ENCODE results near the gene TTLL11. TPM values are rescaled to one million over a fixed set of nuclear protein-coding genes. Genes with fewer than 3 reads are reported as not detected.

TTLL11 gene
- polyA plus RNA-seq, 1 donor (not counting 4 experiments of a cell fraction or from before 2014, with no cell fraction given) = 8.0 TPM

- DNase-seq (ENCODE audit: low read depth, low spot score) (no peak), FAIRE-seq (no peak)
- H3K9me1 ChIP-seq (ENCODE audit: control insufficient read depth, extremely low read depth, insufficient read depth, low read length) = no peaks in the 10 kb centered on the region
- H3K4me1 ChIP-seq (ENCODE audit: control insufficient read depth, extremely low read depth, insufficient read depth, low read length) = no peaks in the 10 kb centered on the region
- no peak for TF ChIP-seq CTCF (optimal IDR thresholded peaks at IDR 0.05 in 1 of 3, IDR thresholded peaks at IDR 0.05 in 1 of 3, conservative IDR thresholded peaks at IDR 0.05 in 1 of 3; ENCODE audit: extremely low read depth in 1 of 3, insufficient read depth in 2 of 3, low read length in 3 of 3)
- TF ChIP-seq EZH2 (IDR thresholded peaks at IDR 0.05; ENCODE audit: low read length) = no peak
- H3K9ac ChIP-seq (ENCODE audit: control insufficient read depth, extremely low read depth, insufficient read depth, low read length) = no peak overlapping the region
- H3K36me3 ChIP-seq (ENCODE audit: control insufficient read depth in 2 of 2, extremely low read depth in 1 of 2, insufficient read depth in 2 of 2, low read length in 2 of 2) = peaks cover 0 to 6% of the 10 kb centered on the region in 2 experiments
- no peaks in the 10 kb centered on the region for H3K27me3 ChIP-seq (ENCODE audit: control insufficient read depth, extremely low read depth, insufficient read depth, low read length)
- no peaks in the 10 kb centered on the region for H3K9me3 ChIP-seq (ENCODE audit: control insufficient read depth, low read depth, low read length)
- no peak overlapping the region for H2AFZ ChIP-seq (ENCODE audit: control insufficient read depth, low read length)
- H3K4me3 ChIP-seq (ENCODE audit: control insufficient read depth in 2 of 3, extremely low read depth in 1 of 3, insufficient read depth in 2 of 3, low read depth in 1 of 3, low read length in 3 of 3) = no peak overlapping the region
- H3K79me2 ChIP-seq (ENCODE audit: control insufficient read depth, insufficient read depth, low read length) = no peaks in the 10 kb centered on the region
- H3K4me2 ChIP-seq (ENCODE audit: control insufficient read depth, extremely low read depth, insufficient read depth, low read depth, low read length) = no peak overlapping the region
- peaks cover 7% of the 10 kb centered on the region for H4K20me1 ChIP-seq (ENCODE audit: control insufficient read depth, extremely low read depth, insufficient read depth, low read length)
- H3K27ac ChIP-seq (ENCODE audit: control insufficient read depth, insufficient read depth, low read length) = no peak overlapping the region
- dilution Hi-C loops (cut with MboI; ENCODE audit: extremely low pct_ligation_motif_present, low sequenced_read_pairs) = no loop called here
Measured at GRCh38 chr9:121881920-121882500, 211.1 kb downstream of the TTLL11 start.

- DNase-seq (ENCODE audit: low read depth, low spot score) = no peak
- H3K9me3 ChIP-seq (ENCODE audit: control insufficient read depth, low read depth, low read length) = no peaks in the 10 kb centered on the region
- H3K9me1 ChIP-seq (ENCODE audit: control insufficient read depth, extremely low read depth, insufficient read depth, low read length) = no peaks in the 10 kb centered on the region
- H3K27ac ChIP-seq (ENCODE audit: control insufficient read depth, insufficient read depth, low read length) = no peak overlapping the region
- H3K79me2 ChIP-seq (ENCODE audit: control insufficient read depth, insufficient read depth, low read length) = no peaks in the 10 kb centered on the region
- no peak overlapping the region for H3K9ac ChIP-seq (ENCODE audit: control insufficient read depth, extremely low read depth, insufficient read depth, low read length)
- no peaks in the 10 kb centered on the region for H3K4me1 ChIP-seq (ENCODE audit: control insufficient read depth, extremely low read depth, insufficient read depth, low read length)
- H3K27me3 ChIP-seq (ENCODE audit: control insufficient read depth, extremely low read depth, insufficient read depth, low read length) = no peaks in the 10 kb centered on the region
- TF ChIP-seq CTCF (optimal IDR thresholded peaks at IDR 0.05 in 1 of 3, IDR thresholded peaks at IDR 0.05 in 1 of 3, conservative IDR thresholded peaks at IDR 0.05 in 1 of 3; ENCODE audit: extremely low read depth in 1 of 3, insufficient read depth in 2 of 3, low read length in 3 of 3) (no peak), EZH2 (IDR thresholded peaks at IDR 0.05; ENCODE audit: low read length) (no peak)
- peaks cover 0 to 6% of the 10 kb centered on the region in 2 experiments for H3K36me3 ChIP-seq (ENCODE audit: control insufficient read depth in 2 of 2, extremely low read depth in 1 of 2, insufficient read depth in 2 of 2, low read length in 2 of 2)
- H4K20me1 ChIP-seq (ENCODE audit: control insufficient read depth, extremely low read depth, insufficient read depth, low read length) = peaks cover 7% of the 10 kb centered on the region
- H3K4me3 ChIP-seq (ENCODE audit: control insufficient read depth in 2 of 3, extremely low read depth in 1 of 3, insufficient read depth in 2 of 3, low read depth in 1 of 3, low read length in 3 of 3) = no peak overlapping the region
- no peak for FAIRE-seq
- H3K4me2 ChIP-seq (ENCODE audit: control insufficient read depth, extremely low read depth, insufficient read depth, low read depth, low read length) = no peak overlapping the region
- H2AFZ ChIP-seq (ENCODE audit: control insufficient read depth, low read length) = no peak overlapping the region
- dilution Hi-C loops (cut with MboI; ENCODE audit: extremely low pct_ligation_motif_present, low sequenced_read_pairs) = no loop called here
Measured at GRCh38 chr9:121880343-121880898, 212.7 kb downstream of the TTLL11 start.

All from keratinocyte (primary cell).